Inflammatory macrophage treated with lipopolysaccharide for 4 hours (primary cell): ENCODE measurements around the gene SMIM35.

Experiments used
- DNase-seq: peaks from one replicate; pipeline ENCODE4 v3.0.0-alpha.2; 2020

The SMIM35 gene

GRCh38 chr11:118108513-118108912, 21.8 kb upstream of the SMIM35 start:
- DNase-seq, result no peak

GRCh38 chr11:118106789-118107335, 20.1 kb upstream of the SMIM35 start:
- no peak for DNase-seq

GRCh38 chr11:118105657-118106305, 19.0 kb upstream of the SMIM35 start:
- DNase-seq, result no peak

GRCh38 chr11:118104491-118104890, 17.7 kb upstream of the SMIM35 start:
- no peak for DNase-seq

- peak; percentile 44 for DNase-seq
Observed at GRCh38 chr11:118102721-118103261, 16.0 kb upstream of the SMIM35 start.

- no peak for DNase-seq
Observed at GRCh38 chr11:118100691-118101232, 14.0 kb upstream of the SMIM35 start.

- no peak for DNase-seq
Observed at GRCh38 chr11:118099838-118100556, 13.2 kb upstream of the SMIM35 start.

- no peak for DNase-seq
Observed at GRCh38 chr11:118098996-118099837, 12.5 kb upstream of the SMIM35 start.

- DNase-seq, result no peak
Observed at GRCh38 chr11:118095967-118096367, 9.2 kb upstream of the SMIM35 start.

GRCh38 chr11:118095493-118095892, 8.7 kb upstream of the SMIM35 start:
- DNase-seq, result no peak

- DNase-seq, result no peak
Observed at GRCh38 chr11:118092907-118093571, 6.3 kb upstream of the SMIM35 start.

- no peak for DNase-seq
Observed at GRCh38 chr11:118091690-118092089, 4.9 kb upstream of the SMIM35 start.

GRCh38 chr11:118090545-118091162, 3.9 kb upstream of the SMIM35 start:
- DNase-seq, result no peak

- peak; percentile 55 for DNase-seq
Observed at GRCh38 chr11:118088531-118088930, 1.8 kb upstream of the SMIM35 start.

- DNase-seq, result no peak
Observed at GRCh38 chr11:118087931-118088330, 1.2 kb upstream of the SMIM35 start.

- DNase-seq, result no peak
Observed at GRCh38 chr11:118084656-118085055, 2.1 kb downstream of the SMIM35 start.

GRCh38 chr11:118084247-118084646, 2.5 kb downstream of the SMIM35 start:
- DNase-seq, result peak; percentile 82

GRCh38 chr11:118082880-118083552, 3.7 kb downstream of the SMIM35 start:
- DNase-seq, result no peak

- peak; percentile 71 for DNase-seq
Observed at GRCh38 chr11:118081241-118081958, 5.4 kb downstream of the SMIM35 start.

GRCh38 chr11:118080296-118080695, 6.5 kb downstream of the SMIM35 start:
- DNase-seq, result no peak
